HEK293 (cell line): ENCODE results near the gene MTOR.

Experiments used
- HOXA7 ChIP-seq: sonication (generic); formaldehyde crosslinking; IDR thresholded peaks from 2 replicates; pipeline ENCODE4 v1.8.1; 2022; ENCODE audit warnings: missing genetic modification reagents, borderline replicate concordance
- IKZF3 ChIP-seq: fragments of 450-650 bp; IDR thresholded peaks from 2 replicates; pipeline ENCODE4 v1.5.0; 2018; ENCODE audit warnings: missing biosample characterization, mild to moderate bottlenecking, missing genetic modification characterization, moderate library complexity
- KLF1 ChIP-seq: fragments of 450-650 bp; formaldehyde crosslinking; IDR thresholded peaks from 2 replicates; pipeline ENCODE4 v1.5.1; 2016; ENCODE audit warnings: missing biosample characterization, missing genetic modification characterization
- MEIS1 ChIP-seq: sonication (generic); formaldehyde crosslinking; IDR thresholded peaks from 2 replicates; pipeline ENCODE4 v1.8.1; 2022; ENCODE audit warnings: missing genetic modification reagents, mild to moderate bottlenecking, borderline replicate concordance
- PRDM1 ChIP-seq: fragments of 450-650 bp; formaldehyde crosslinking; IDR thresholded peaks from 2 replicates; pipeline ENCODE4; 2016; ENCODE audit warnings: missing biosample characterization, missing genetic modification characterization
- REPIN1 ChIP-seq: fragments of 450-650 bp; formaldehyde crosslinking; IDR thresholded peaks from 2 replicates; pipeline ENCODE4 v1.5.1; 2017; ENCODE audit warnings: missing biosample characterization, missing genetic modification characterization, low read depth
- SCRT2 ChIP-seq: fragments of 450-650 bp; formaldehyde crosslinking; IDR thresholded peaks from 2 replicates; pipeline ENCODE4 v1.5.1; 2016; ENCODE audit warnings: missing biosample characterization, missing genetic modification characterization
- SP2 ChIP-seq: fragments of 450-650 bp; formaldehyde crosslinking; IDR thresholded peaks from 2 replicates; pipeline ENCODE4 v1.5.1; 2016; ENCODE audit warnings: missing biosample characterization, missing genetic modification characterization
- ZFHX2 ChIP-seq: fragments of 450-650 bp; formaldehyde crosslinking; conservative IDR thresholded peaks from 2 replicates; pipeline ENCODE4 v1.5.1; 2016; ENCODE audit warnings: missing biosample characterization, missing genetic modification characterization
- ZFP69B ChIP-seq: fragments of 450-650 bp; formaldehyde crosslinking; IDR thresholded peaks from 2 replicates; pipeline ENCODE4 v1.5.1; 2016; ENCODE audit warnings: missing biosample characterization, missing genetic modification characterization
- ZNF114 ChIP-seq: fragments of 450-650 bp; formaldehyde crosslinking; IDR thresholded peaks from 2 replicates; pipeline ENCODE4 v1.5.0; 2017; ENCODE audit warnings: missing biosample characterization, missing genetic modification characterization
- ZNF155 ChIP-seq: fragments of 450-650 bp; formaldehyde crosslinking; IDR thresholded peaks from 2 replicates; pipeline ENCODE4 v1.5.1; 2016; ENCODE audit warnings: missing biosample characterization, missing genetic modification characterization
- ZNF157 ChIP-seq: fragments of 450-650 bp; formaldehyde crosslinking; IDR thresholded peaks from 2 replicates; pipeline ENCODE4 v1.5.1; 2016; ENCODE audit warnings: missing biosample characterization, missing genetic modification characterization
- ZNF174 ChIP-seq: fragments of 450-650 bp; formaldehyde crosslinking; IDR thresholded peaks from 2 replicates; pipeline ENCODE4 v1.5.0; 2017; ENCODE audit warnings: missing biosample characterization, mild to moderate bottlenecking, missing genetic modification characterization
- ZNF184 ChIP-seq: fragments of 450-650 bp; IDR thresholded peaks from 2 replicates; pipeline ENCODE4 v1.5.1; 2018; ENCODE audit warnings: missing biosample characterization, mild to moderate bottlenecking, missing genetic modification characterization
- ZNF248 ChIP-seq: fragments of 450-650 bp; formaldehyde crosslinking; IDR thresholded peaks from 2 replicates; pipeline ENCODE4 v1.5.1; 2017; ENCODE audit warnings: missing biosample characterization, missing genetic modification characterization
- ZNF292 ChIP-seq: fragments of 450-650 bp; formaldehyde crosslinking; IDR thresholded peaks from 2 replicates; pipeline ENCODE4 v1.5.1; 2016; ENCODE audit warnings: low read depth, missing biosample characterization, missing genetic modification characterization, borderline replicate concordance
- ZNF514 ChIP-seq: fragments of 450-650 bp; formaldehyde crosslinking; IDR thresholded peaks from 2 replicates; pipeline ENCODE4 v1.5.1; 2016; ENCODE audit warnings: missing biosample characterization, missing genetic modification characterization
- ZNF548 ChIP-seq: fragments of 450-650 bp; formaldehyde crosslinking; IDR thresholded peaks from 2 replicates; pipeline ENCODE4 v1.5.1; 2016; ENCODE audit warnings: missing biosample characterization, missing genetic modification characterization
- ZNF549 ChIP-seq: fragments of 450-650 bp; IDR thresholded peaks from 2 replicates; pipeline ENCODE4 v1.5.1; 2018; ENCODE audit warnings: missing biosample characterization, missing genetic modification characterization, mild to moderate bottlenecking, inconsistent platforms, moderate library complexity
- ZNF555 ChIP-seq: fragments of 450-650 bp; formaldehyde crosslinking; conservative IDR thresholded peaks from 2 replicates; pipeline ENCODE4 v1.5.1; 2017; ENCODE audit warnings: missing biosample characterization, mild to moderate bottlenecking, missing genetic modification characterization, inconsistent platforms
- ZNF610 ChIP-seq: fragments of 450-650 bp; formaldehyde crosslinking; IDR thresholded peaks from 2 replicates; pipeline ENCODE4 v1.5.1; 2016; ENCODE audit warnings: missing biosample characterization, missing genetic modification characterization, borderline replicate concordance
- ZNF624 ChIP-seq: fragments of 450-650 bp; formaldehyde crosslinking; IDR thresholded peaks from 2 replicates; pipeline ENCODE4 v1.5.1; 2017; ENCODE audit warnings: missing biosample characterization, missing genetic modification characterization
- ZNF626 ChIP-seq: fragments of 450-650 bp; sonication (Bioruptor Pico); formaldehyde crosslinking; IDR thresholded peaks from 2 replicates; pipeline ENCODE4 v1.5.1; 2018; ENCODE audit warnings: missing biosample characterization, missing genetic modification characterization, inconsistent platforms
- ZNF777 ChIP-seq: fragments of 450-650 bp; formaldehyde crosslinking; IDR thresholded peaks from 2 replicates; pipeline ENCODE4 v1.5.1; 2017; ENCODE audit warnings: missing biosample characterization, missing genetic modification characterization, borderline replicate concordance
- ZSCAN23 ChIP-seq: fragments of 450-650 bp; formaldehyde crosslinking; IDR thresholded peaks from 2 replicates; pipeline ENCODE4 v1.5.1; 2016; ENCODE audit warnings: missing biosample characterization, missing genetic modification characterization
- ZXDB ChIP-seq: fragments of 450-650 bp; formaldehyde crosslinking; IDR thresholded peaks from 2 replicates; pipeline ENCODE4 v1.5.1; 2016; ENCODE audit warnings: missing biosample characterization, missing genetic modification characterization
- TF ChIP-seq, protein P1 (sequence below): fragments of 450-650 bp; formaldehyde crosslinking; conservative IDR thresholded peaks from 2 replicates; pipeline ENCODE4 v1.5.1; 2016; ENCODE audit warnings: low read depth, missing biosample characterization, missing genetic modification characterization
- TF ChIP-seq, protein P2 (sequence below): fragments of 450-650 bp; IDR thresholded peaks from 2 replicates; pipeline ENCODE4 v1.5.1; 2018; ENCODE audit warnings: missing biosample characterization, mild to moderate bottlenecking, missing genetic modification characterization
- TF ChIP-seq, protein P3 (sequence below): fragments of 450-650 bp; formaldehyde crosslinking; IDR thresholded peaks from 2 replicates; pipeline ENCODE4 v1.5.1; 2017; ENCODE audit warnings: missing biosample characterization, missing genetic modification characterization
- TF ChIP-seq, protein P4 (sequence below): fragments of 450-650 bp; formaldehyde crosslinking; IDR thresholded peaks from 2 replicates; pipeline ENCODE4 v1.5.1; 2016; ENCODE audit warnings: missing biosample characterization, missing genetic modification characterization, borderline replicate concordance

The MTOR gene

DNA sequence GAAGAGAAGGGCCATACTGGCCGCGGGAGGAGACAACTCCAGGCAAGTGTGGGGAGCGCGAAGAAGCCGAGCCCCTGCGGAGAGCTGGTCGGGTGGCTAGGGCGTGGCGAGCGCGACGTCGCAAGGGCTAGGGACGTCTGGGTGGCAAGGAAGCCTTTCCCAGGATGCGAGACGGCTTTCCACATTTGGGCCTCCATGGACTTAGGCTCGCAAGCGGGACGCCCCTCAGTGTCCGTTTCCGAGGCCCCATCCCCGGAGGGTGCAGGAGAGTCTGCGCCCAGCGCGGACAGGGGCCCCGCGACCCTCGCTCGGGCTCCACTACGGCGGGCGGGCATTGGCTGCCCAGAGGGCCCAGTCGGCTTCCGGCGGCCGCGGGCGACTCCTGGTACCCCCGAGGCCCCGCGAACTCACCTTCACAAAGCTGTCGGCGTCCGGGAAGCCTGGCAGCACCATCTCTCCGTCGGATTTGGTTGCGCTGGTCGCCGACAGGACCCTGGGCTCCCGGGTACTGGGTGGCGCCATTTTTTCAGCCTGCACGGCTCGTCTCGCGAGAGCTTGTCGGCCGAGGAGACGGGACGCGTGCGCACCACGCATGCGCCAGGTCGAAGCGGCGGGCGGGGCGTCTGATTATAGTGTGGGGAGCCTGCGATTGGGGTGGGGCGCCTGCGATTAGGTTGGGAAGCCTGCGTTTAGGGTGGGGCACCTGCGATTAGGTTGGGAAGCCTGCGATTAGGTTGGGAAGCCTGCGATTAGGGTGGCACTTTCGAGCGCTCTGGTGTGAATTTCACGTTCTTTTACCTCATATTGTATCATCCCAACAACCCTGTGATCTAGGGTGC is 162.8 kb downstream of the MTOR start, which contains the start of gene EXOSC10 (continued):
- TF ChIP-seq SCRT2 = no peak; the same call in 1 of the 2 replicates
- no peak for TF ChIP-seq ZNF157 (tag by site-specific recombination)
- TF ChIP-seq, protein P1, sequence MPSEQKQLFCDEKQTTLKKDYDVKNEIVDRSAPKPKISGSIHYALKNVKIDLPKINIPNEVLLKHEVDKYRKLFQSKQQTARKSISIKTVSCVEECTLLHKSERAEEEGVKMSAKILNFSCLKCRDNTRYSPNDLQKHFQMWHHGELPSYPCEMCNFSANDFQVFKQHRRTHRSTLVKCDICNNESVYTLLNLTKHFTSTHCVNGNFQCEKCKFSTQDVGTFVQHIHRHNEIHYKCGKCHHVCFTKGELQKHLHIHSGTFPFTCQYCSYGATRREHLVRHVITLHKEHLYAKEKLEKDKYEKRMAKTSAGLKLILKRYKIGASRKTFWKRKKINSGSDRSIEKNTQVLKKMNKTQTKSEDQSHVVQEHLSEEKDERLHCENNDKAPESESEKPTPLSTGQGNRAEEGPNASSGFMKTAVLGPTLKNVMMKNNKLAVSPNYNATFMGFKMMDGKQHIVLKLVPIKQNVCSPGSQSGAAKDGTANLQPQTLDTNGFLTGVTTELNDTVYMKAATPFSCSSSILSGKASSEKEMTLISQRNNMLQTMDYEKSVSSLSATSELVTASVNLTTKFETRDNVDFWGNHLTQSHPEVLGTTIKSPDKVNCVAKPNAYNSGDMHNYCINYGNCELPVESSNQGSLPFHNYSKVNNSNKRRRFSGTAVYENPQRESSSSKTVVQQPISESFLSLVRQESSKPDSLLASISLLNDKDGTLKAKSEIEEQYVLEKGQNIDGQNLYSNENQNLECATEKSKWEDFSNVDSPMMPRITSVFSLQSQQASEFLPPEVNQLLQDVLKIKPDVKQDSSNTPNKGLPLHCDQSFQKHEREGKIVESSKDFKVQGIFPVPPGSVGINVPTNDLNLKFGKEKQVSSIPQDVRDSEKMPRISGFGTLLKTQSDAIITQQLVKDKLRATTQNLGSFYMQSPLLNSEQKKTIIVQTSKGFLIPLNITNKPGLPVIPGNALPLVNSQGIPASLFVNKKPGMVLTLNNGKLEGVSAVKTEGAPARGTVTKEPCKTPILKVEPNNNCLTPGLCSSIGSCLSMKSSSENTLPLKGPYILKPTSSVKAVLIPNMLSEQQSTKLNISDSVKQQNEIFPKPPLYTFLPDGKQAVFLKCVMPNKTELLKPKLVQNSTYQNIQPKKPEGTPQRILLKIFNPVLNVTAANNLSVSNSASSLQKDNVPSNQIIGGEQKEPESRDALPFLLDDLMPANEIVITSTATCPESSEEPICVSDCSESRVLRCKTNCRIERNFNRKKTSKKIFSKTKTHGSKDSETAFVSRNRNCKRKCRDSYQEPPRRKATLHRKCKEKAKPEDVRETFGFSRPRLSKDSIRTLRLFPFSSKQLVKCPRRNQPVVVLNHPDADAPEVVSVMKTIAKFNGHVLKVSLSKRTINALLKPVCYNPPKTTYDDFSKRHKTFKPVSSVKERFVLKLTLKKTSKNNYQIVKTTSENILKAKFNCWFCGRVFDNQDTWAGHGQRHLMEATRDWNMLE (tag by site-specific recombination) = no peak
- TF ChIP-seq ZNF248 (tag by site-specific recombination) = no peak
- TF ChIP-seq, protein P2, sequence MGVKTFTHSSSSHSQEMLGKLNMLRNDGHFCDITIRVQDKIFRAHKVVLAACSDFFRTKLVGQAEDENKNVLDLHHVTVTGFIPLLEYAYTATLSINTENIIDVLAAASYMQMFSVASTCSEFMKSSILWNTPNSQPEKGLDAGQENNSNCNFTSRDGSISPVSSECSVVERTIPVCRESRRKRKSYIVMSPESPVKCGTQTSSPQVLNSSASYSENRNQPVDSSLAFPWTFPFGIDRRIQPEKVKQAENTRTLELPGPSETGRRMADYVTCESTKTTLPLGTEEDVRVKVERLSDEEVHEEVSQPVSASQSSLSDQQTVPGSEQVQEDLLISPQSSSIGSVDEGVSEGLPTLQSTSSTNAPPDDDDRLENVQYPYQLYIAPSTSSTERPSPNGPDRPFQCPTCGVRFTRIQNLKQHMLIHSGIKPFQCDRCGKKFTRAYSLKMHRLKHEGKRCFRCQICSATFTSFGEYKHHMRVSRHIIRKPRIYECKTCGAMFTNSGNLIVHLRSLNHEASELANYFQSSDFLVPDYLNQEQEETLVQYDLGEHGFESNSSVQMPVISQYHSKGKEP (tag by site-specific recombination) = no peak
- peak; percentile 50 for TF ChIP-seq SP2
- TF ChIP-seq ZNF626 (tag by site-specific recombination) = no peak
- TF ChIP-seq ZFP69B (tag by site-specific recombination) = no peak
- TF ChIP-seq ZNF610 (tag by site-specific recombination) = 0 out of 2 replicates have a peak, but pooled peaks have one; percentile 31
- TF ChIP-seq MEIS1 = 0 out of 2 replicates have a peak, but pooled peaks have one; percentile 20
- no peak for TF ChIP-seq ZNF114 (tag by site-specific recombination)
- no peak for TF ChIP-seq ZNF174
- TF ChIP-seq ZNF514 (tag by site-specific recombination) = no peak
- no peak for TF ChIP-seq ZNF555 (tag by site-specific recombination)
- TF ChIP-seq ZFHX2 (tag by site-specific recombination) = no peak
- TF ChIP-seq, protein P3, sequence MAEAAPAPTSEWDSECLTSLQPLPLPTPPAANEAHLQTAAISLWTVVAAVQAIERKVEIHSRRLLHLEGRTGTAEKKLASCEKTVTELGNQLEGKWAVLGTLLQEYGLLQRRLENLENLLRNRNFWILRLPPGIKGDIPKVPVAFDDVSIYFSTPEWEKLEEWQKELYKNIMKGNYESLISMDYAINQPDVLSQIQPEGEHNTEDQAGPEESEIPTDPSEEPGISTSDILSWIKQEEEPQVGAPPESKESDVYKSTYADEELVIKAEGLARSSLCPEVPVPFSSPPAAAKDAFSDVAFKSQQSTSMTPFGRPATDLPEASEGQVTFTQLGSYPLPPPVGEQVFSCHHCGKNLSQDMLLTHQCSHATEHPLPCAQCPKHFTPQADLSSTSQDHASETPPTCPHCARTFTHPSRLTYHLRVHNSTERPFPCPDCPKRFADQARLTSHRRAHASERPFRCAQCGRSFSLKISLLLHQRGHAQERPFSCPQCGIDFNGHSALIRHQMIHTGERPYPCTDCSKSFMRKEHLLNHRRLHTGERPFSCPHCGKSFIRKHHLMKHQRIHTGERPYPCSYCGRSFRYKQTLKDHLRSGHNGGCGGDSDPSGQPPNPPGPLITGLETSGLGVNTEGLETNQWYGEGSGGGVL (tag by site-specific recombination) = no peak
- peak; percentile 59 for TF ChIP-seq IKZF3 (tag by site-specific recombination)
- no peak for TF ChIP-seq ZNF155
- peak; percentile 89 for TF ChIP-seq KLF1
- no peak for TF ChIP-seq ZSCAN23 (tag by site-specific recombination)
- no peak for TF ChIP-seq ZNF548 (tag by site-specific recombination)
- TF ChIP-seq ZNF292 (tag by site-specific recombination) = no peak
- no peak for TF ChIP-seq ZNF624 (tag by site-specific recombination)
- TF ChIP-seq, protein P4, sequence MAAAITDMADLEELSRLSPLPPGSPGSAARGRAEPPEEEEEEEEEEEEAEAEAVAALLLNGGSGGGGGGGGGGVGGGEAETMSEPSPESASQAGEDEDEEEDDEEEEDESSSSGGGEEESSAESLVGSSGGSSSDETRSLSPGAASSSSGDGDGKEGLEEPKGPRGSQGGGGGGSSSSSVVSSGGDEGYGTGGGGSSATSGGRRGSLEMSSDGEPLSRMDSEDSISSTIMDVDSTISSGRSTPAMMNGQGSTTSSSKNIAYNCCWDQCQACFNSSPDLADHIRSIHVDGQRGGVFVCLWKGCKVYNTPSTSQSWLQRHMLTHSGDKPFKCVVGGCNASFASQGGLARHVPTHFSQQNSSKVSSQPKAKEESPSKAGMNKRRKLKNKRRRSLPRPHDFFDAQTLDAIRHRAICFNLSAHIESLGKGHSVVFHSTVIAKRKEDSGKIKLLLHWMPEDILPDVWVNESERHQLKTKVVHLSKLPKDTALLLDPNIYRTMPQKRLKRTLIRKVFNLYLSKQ (tag by site-specific recombination) = no peak
- no peak for TF ChIP-seq HOXA7 (CRISPR knock-in tag)
- TF ChIP-seq ZNF549 (tag by site-specific recombination) = no peak
- TF ChIP-seq ZXDB = peak; percentile 97
- no peak for TF ChIP-seq PRDM1 (tag by site-specific recombination)
- TF ChIP-seq ZNF777 (tag by site-specific recombination) = no peak; the same call in 1 of the 2 replicates
- TF ChIP-seq ZNF184 (tag by site-specific recombination) = no peak
- TF ChIP-seq REPIN1 (tag by site-specific recombination) = peak; percentile 74; the same call in 1 of the 2 replicates
